A549 (cell line): ENCODE data around the gene POPDC2.

ENCODE experiments used
- FOXS1 ChIP-seq: fragments of 250-450 bp; sonication (Bioruptor Pico); IDR thresholded peaks from 2 replicates; pipeline ENCODE4 v1.5.0; 2020; ENCODE audit warnings: mild to moderate bottlenecking, moderate library complexity
- HDAC2 ChIP-seq: fragments of 200-600 bp; sonication (generic); IDR thresholded peaks from 2 replicates; pipeline ENCODE4 v1.6.1; 2016
- PHF8 ChIP-seq: fragments of 200-600 bp; sonication (generic); IDR thresholded peaks from 2 replicates; pipeline ENCODE4 v1.6.1; 2016; ENCODE audit warnings: low read depth, mild to moderate bottlenecking, antibody characterized with exemption, moderate library complexity, borderline replicate concordance
- POLR2A ChIP-seq: IDR thresholded peaks from 2 replicates; pipeline ENCODE4 v1.6.1; 2012; ENCODE audit warnings: mild to moderate bottlenecking, low read length
- RFX5 ChIP-seq: fragments of 450-650 bp; IDR thresholded peaks from 2 replicates; pipeline ENCODE4 v1.7.1; 2014; ENCODE audit warnings: antibody characterized with exemption, mild to moderate bottlenecking, moderate library complexity
- TF ChIP-seq, protein P1 (sequence below): fragments of >200 bp; sonication (Bioruptor Twin); formaldehyde crosslinking; IDR thresholded peaks from 3 replicates; pipeline ENCODE4 v1.5.1; 2016

DNA sequence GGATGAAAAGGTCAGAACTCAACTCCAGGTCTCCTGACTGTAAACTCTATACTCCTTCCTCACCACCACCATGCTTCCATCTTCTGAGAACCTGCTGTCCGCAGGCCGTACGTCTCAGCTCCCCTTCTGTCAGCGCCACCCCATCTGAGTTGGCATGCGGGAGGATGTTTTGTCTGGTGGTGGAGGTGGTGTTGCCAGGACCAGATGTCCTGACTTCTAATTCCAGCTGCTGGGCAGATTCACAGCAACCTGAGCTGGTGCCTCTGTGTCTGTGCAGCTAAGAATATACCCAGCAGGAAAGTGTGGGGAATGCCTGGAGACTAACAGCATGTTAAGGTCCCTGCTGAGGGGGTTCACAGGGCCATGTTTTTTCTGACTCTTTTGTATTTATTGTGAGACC, 39.5 kb downstream of the POPDC2 start:
- TF ChIP-seq HDAC2 = no peak
- no peak for TF ChIP-seq FOXS1
- no peak for TF ChIP-seq RFX5
- TF ChIP-seq, protein P1, sequence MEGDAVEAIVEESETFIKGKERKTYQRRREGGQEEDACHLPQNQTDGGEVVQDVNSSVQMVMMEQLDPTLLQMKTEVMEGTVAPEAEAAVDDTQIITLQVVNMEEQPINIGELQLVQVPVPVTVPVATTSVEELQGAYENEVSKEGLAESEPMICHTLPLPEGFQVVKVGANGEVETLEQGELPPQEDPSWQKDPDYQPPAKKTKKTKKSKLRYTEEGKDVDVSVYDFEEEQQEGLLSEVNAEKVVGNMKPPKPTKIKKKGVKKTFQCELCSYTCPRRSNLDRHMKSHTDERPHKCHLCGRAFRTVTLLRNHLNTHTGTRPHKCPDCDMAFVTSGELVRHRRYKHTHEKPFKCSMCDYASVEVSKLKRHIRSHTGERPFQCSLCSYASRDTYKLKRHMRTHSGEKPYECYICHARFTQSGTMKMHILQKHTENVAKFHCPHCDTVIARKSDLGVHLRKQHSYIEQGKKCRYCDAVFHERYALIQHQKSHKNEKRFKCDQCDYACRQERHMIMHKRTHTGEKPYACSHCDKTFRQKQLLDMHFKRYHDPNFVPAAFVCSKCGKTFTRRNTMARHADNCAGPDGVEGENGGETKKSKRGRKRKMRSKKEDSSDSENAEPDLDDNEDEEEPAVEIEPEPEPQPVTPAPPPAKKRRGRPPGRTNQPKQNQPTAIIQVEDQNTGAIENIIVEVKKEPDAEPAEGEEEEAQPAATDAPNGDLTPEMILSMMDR = no peak
- no peak for TF ChIP-seq POLR2A
- TF ChIP-seq PHF8 = no peak
